Mesothelial cell of epicardium (in vitro differentiated cells): ENCODE data around the gene NPSR1. TPM values are rescaled to one million over a fixed set of nuclear protein-coding genes. Genes with fewer than 3 reads are reported as not detected.

Experiments used
- DNase-seq, 2 experiments: peaks; one replicate each; pipeline ENCODE4 v3.0.0; 2021; ENCODE audit warnings: low spot score in 2 of 2; ENCODE audit not compliant: unreplicated experiment in 2 of 2
- H3K27ac Mint-ChIP-seq: 2 replicates; pipeline ENCODE4 v1.8.0; 2021; ENCODE audit warnings: mixed read lengths
- H3K27me3 Mint-ChIP-seq: 2 replicates; pipeline ENCODE4 v1.8.0; 2021; ENCODE audit warnings: low read depth, mixed read lengths
- H3K36me3 Mint-ChIP-seq: 2 replicates; pipeline ENCODE4 v1.8.0; 2021; ENCODE audit warnings: mixed read lengths
- H3K4me1 Mint-ChIP-seq: 2 replicates; pipeline ENCODE4 v1.8.0; 2021; ENCODE audit warnings: mixed read lengths
- H3K4me3 Mint-ChIP-seq: 2 replicates; pipeline ENCODE4 v1.8.0; 2021; ENCODE audit warnings: mild to moderate bottlenecking, moderate library complexity, mixed read lengths
- H3K9me3 Mint-ChIP-seq: 2 replicates; pipeline ENCODE4 v1.8.0; 2021; ENCODE audit warnings: mixed read lengths
- total RNA-seq: library from RNA; stranded (reverse); gene quantifications from 3 replicates; pipeline ENCODE4 v1.2.1, GENCODE V29; 2021
- TF ChIP-seq, protein P1 (sequence below): fragments of 200-600 bp; sonication (generic); IDR thresholded peaks from one replicate; pipeline ENCODE4 v1.5.0; 2021; ENCODE audit warnings: antibody characterized with exemption; ENCODE audit not compliant: unreplicated experiment

NPSR1 gene
- total RNA-seq, 1 donor from 2014 or later = not detected

DNA sequence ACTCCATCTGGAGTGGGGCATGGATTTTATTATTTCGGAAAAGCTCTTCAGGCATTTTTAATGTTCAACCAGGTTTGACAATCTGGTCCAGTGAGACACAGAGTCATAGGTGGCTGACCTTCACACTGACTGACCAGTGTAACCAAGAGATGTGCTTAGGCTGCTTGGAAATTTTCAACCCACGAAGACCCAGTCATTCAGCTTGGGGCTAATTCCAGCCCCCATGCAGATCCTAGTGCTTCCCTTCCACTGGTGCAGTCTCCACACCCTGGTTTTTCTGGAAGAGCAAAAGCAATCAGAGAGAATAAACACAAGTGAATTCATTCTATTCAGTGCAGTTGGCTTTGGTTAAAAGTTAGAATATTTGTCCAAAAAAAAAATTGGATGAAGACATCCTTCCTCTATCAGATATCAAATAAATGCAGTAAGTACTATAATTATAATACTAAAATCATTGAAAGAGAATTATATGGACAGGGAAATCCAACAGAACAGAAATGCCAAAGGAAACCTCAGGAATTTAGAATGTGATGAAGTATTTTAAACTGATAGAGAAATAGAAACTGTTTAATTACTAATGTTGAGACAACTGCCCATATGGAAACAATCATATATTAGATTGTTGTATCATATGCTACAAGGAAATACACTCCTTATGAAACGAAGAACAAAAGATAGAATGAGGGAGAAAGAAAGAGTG is 178.0 kb downstream of the NPSR1 start:
- H3K4me3 Mint-ChIP-seq = no peak overlapping the region
- peaks cover 11% of the 10 kb centered on the region for H3K4me1 Mint-ChIP-seq
- no peak for DNase-seq
- no peaks in the 10 kb centered on the region for H3K9me3 Mint-ChIP-seq
- TF ChIP-seq, protein P1, sequence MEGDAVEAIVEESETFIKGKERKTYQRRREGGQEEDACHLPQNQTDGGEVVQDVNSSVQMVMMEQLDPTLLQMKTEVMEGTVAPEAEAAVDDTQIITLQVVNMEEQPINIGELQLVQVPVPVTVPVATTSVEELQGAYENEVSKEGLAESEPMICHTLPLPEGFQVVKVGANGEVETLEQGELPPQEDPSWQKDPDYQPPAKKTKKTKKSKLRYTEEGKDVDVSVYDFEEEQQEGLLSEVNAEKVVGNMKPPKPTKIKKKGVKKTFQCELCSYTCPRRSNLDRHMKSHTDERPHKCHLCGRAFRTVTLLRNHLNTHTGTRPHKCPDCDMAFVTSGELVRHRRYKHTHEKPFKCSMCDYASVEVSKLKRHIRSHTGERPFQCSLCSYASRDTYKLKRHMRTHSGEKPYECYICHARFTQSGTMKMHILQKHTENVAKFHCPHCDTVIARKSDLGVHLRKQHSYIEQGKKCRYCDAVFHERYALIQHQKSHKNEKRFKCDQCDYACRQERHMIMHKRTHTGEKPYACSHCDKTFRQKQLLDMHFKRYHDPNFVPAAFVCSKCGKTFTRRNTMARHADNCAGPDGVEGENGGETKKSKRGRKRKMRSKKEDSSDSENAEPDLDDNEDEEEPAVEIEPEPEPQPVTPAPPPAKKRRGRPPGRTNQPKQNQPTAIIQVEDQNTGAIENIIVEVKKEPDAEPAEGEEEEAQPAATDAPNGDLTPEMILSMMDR = no peak
- H3K27ac Mint-ChIP-seq = no peak overlapping the region
- peaks cover 5% of the 10 kb centered on the region for H3K27me3 Mint-ChIP-seq
- no peaks in the 10 kb centered on the region for H3K36me3 Mint-ChIP-seq

DNA sequence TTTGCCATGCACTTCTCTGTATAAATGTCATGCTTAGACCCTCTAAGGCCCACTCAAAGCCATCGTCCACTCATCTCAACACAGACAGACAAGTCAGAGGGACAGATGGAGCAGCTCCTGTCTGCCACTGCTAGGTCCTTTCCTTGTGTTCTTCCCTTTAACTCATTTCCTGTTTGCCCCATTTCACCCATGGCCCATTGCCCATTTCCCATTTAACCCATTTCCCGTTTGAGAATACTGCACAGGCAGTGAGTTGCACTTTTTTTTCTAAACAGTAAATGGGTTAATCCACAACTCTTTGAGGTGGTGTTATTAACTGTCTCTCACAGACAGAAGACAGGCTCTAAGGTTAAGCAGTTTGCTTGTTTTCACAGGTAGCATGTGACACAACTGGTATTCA is 179.3 kb downstream of the NPSR1 start:
- Mint-ChIP-seq H3K36me3 (no peaks in the 10 kb centered on the region), H3K9me3 (no peaks in the 10 kb centered on the region), H3K4me3 (no peak overlapping the region), H3K27ac (no peak overlapping the region), H3K4me1 (peaks cover 11% of the 10 kb centered on the region), H3K27me3 (peaks cover 5% of the 10 kb centered on the region)
- DNase-seq = no peak
- TF ChIP-seq, protein P1 = no peak

DNA sequence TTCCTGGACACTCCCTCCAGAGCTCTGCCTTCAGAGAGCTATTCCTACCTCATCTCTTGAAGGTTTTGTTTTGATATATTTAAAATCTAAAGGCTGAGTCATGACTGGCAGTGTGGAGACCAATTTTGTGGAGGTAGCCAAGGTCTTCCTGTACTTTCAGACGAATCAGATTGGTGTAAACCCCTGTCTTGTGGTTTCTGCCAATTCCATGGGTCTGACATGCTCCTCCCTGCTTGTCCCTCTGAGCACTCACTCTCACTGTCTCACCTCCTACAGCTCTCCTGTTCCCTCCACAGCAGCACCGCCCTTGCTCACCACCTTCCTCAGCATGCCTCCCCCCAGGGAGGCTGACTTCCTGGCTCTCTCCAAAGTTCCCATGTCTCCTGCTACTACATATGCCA is 179.8 kb downstream of the NPSR1 start:
- TF ChIP-seq, protein P1 = no peak
- H3K9me3 Mint-ChIP-seq = no peaks in the 10 kb centered on the region
- no peak for DNase-seq
- no peak overlapping the region for H3K27ac Mint-ChIP-seq
- no peaks in the 10 kb centered on the region for H3K36me3 Mint-ChIP-seq
- H3K27me3 Mint-ChIP-seq = peaks cover 5% of the 10 kb centered on the region
- peaks cover 11% of the 10 kb centered on the region for H3K4me1 Mint-ChIP-seq
- no peak overlapping the region for H3K4me3 Mint-ChIP-seq

DNA sequence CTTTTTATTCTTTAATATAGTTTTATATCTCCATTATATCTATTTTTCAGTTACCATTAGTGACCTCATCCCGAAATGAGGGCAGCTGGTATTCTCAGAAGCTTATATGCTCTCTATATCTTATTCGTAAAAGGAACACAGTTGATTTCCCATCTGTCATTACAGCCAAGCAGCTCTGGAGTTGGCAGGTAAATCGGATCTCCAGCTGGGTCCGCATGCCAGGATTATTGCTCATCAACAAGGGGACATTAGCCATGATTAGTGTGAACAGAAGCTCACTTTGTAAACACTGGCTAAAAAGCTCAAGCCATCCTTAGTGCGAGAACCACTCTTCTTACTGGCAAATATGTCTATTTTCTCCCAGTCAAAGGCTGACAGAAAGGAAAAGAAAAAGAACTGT is 180.3 kb downstream of the NPSR1 start:
- Mint-ChIP-seq H3K36me3 (no peaks in the 10 kb centered on the region), H3K4me3 (no peak overlapping the region), H3K27me3 (peaks cover 5% of the 10 kb centered on the region), H3K27ac (no peak overlapping the region), H3K9me3 (no peaks in the 10 kb centered on the region), H3K4me1 (peaks cover 11% of the 10 kb centered on the region)
- TF ChIP-seq, protein P1 = no peak
- DNase-seq = no peak

DNA sequence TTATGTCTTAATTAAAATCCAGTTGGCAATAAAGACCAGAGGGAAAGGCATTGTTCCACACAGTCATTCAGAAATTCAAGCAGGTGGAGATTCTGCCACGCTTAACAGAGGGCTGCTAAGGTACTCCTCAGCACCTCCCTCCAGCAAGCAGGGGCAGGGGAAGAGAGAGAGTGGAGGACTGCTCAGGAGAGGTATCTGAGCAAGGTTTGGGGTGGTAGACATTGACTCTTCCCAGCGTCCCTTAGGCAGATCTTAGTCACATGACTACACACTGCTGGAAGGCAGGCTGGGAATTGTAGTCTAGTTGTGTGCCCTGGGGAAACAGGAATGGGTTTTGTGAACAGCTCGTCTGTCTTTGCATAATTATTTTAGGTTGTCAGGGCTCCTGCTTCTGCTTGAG is 181.6 kb downstream of the NPSR1 start:
- no peak for DNase-seq
- peaks cover 11% of the 10 kb centered on the region for H3K4me1 Mint-ChIP-seq
- no peaks in the 10 kb centered on the region for H3K36me3 Mint-ChIP-seq
- no peak overlapping the region for H3K27ac Mint-ChIP-seq
- H3K9me3 Mint-ChIP-seq = no peaks in the 10 kb centered on the region
- peaks cover 2% of the 10 kb centered on the region for H3K27me3 Mint-ChIP-seq
- TF ChIP-seq, protein P1 = no peak
- no peak overlapping the region for H3K4me3 Mint-ChIP-seq
